ENCODE results near the gene SAMM50.

- no peak for TF ChIP-seq CTCF (conservative IDR thresholded peaks at IDR 0.05; ENCODE audit: low read length)
- no peak for TF ChIP-seq EZH2phosphoT487 (IDR thresholded peaks at IDR 0.05; ENCODE audit: borderline replicate concordance)
These were observed 33.0 kb downstream of the SAMM50 start for GRCh38 chr22:43988116-43988820.

All from Loucy (cell line).